Tongue (tissue), 2 donors: ENCODE measurements around the gene TNNI2. TPM values are rescaled to one million over a fixed set of nuclear protein-coding genes. Genes with fewer than 3 reads are reported as not detected.
"Not testable (repeated sequence)": the region's sequence is repeated elsewhere in the genome, so short reads cannot be mapped to it uniquely, and the experiment has no call there.

Source experiments
- DNase-seq: peaks from one replicate; pipeline ENCODE4 v3.0.0-alpha.2; 2015
- total RNA-seq: library from RNA; depleted of rRNA; stranded (reverse); fragments of >200 nt; gene quantifications from one replicate; pipeline ENCODE4 v1.2.3, GENCODE V29; 2014

The TNNI2 gene
- total RNA-seq, 1 donor from 2014 or later = 3,551 TPM

DNA sequence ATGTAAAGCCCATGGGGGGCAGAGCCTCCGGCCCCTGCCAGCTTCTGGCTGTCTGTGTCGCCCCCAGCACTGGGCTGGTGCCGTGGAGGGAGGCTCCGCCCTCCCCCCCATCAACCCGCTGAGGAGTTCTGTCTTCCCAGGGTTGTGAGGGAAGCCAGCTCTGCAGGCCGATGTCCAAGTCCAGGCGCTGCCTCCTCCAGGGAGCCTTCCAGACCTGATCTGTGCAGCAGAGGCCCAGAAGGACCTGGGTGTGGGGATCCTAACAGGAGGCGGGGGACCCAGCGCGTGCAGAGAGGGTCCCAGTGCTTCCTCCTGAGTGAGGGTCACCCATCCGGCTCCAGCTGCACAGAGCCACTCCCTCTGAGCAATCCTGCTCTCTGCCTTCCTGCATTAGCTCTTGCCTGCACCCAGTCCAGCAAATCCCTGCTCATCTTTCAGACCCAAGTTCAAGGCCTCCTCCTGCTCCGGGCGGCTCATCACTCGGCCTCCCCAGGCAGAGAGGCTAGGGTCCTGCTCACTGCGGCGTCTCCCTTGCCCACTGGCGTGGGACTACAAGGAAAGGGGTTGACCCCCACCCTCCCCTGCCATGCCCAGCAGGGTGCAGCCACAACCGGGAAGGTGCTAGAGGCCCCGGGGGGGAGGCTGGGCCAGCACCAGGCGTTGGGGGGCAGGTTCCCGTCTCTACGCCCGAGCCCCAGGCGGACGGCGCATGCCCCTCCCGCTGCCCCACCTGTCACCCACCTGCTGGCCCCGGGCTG is 36.5 kb downstream of the TNNI2 start:
- peak; percentile 83 for DNase-seq

DNA sequence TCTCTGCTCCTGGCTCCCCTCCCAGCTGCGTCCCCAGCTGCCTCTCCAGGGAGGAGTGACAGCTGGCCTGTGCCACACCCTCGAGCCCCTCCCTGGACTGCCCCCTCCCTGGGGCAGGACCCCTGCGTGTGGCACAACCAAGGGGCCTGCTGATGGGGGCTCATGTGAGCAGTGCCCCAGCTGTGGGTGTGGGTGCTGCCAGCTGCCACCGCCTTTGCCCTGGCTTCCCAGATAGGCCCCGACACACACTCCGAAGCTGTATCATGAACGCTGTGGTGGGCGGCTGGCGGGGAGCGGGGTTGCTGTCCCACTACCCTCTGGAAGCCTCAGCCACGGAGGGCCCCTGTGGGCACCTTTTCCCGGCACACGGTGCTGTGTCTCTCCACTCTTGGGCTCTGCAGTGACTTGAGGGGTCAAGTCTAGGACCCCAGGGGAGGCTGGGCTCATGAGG is 37.1 kb downstream of the TNNI2 start:
- DNase-seq = not testable (repeated sequence)

GRCh38 chr11:1876361-1877063 is 37.7 kb downstream of the TNNI2 start:
- peak; percentile 96 for DNase-seq

DNA sequence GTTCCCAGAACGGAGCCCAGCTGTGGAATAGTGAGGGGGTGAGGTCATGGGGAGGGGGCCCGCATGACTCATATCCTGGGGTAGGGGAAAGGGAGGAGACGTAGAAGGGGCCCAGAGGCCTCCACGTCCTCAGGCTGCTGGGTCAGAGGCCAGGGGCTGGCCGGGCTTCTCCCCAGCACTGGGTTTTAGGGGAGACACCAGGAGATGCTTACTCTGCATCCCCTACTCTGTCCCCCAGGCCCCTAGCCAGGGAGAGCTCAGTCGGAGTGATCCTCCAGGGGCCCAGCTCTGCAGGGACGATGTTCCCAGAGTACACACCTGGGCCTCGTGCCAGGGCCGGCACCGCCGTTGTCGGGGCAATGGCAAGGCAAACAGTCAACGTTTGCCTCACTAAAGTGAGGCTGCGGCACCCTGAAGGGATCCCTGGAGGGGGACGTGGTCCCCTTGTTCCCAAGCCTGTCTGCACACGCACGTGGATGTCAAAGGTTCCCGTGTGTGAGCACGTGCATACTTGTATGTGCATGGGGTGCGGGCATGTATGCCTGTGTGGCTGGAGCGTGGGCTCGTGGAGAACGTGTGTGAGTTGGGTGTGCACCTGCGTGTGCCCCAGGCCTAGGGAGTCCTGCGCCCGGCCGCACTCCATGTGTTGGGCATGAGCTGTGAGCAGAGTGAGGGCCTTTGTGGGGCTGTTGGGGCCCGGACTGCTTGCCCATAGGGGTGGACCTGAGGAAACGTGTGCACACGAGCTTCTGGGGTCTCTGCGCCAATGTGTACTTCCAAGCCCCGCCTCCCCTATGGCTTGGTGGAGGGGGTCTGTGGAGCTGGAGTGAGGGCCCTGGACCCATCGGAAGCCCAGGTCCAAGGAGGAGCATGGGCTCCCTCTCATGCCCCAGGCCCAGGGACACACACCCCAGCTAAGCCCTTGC is 38.7 kb downstream of the TNNI2 start:
- peak; percentile 89 for DNase-seq

- peak; percentile 94 for DNase-seq
Observed at GRCh38 chr11:1878137-1879031, 39.6 kb downstream of the TNNI2 start.

GRCh38 chr11:1879342-1879940 is 40.7 kb downstream of the TNNI2 start:
- no peak for DNase-seq

GRCh38 chr11:1879941-1880720 is 41.4 kb downstream of the TNNI2 start:
- peak; percentile 78 for DNase-seq

- DNase-seq = no peak
Observed at GRCh38 chr11:1880746-1881441, 42.1 kb downstream of the TNNI2 start.

DNA sequence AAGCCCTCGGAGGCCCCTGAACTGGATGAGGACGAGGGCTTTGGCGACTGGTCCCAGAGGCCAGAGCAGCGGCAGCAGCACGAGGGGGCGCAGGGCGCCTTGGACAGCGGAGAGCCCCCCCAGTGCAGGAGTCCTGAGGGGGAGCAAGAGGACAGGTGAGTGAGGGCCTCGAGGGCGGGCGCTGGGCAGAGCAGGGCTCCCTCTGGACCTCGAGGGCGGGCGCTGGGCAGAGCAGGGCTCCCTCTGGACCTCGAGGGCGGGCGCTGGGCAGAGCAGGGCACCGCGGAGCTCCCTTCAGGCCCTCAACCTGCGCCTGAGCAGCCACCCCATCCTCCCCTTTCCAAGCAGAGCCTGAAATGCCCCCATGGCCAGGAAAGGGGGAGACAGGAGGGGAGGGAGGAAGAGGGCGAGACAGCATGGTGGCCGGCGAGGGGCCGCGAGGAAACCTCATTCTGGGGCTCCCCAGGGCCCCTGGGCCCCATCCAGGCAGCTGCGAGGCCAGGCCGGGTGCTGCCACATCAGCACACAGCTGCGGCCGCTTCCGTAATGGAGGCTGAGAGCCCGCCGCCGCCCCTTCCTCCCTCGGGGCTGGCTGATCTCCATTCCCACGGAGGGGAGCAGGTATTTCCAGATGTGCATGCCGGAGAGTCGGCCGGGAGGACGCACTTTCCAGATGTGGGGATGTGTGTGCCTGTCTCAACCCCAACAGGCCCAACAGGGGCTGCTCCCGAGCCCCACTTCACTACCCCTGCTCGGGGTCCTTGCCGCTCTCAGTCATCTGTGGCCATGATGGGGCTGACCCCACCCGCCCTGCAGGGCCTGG is 42.9 kb downstream of the TNNI2 start:
- DNase-seq = peak; percentile 92

- peak; percentile 97 for DNase-seq
Observed at GRCh38 chr11:1882265-1883238, 43.8 kb downstream of the TNNI2 start.

- no peak for DNase-seq
Observed at GRCh38 chr11:1883346-1884302, 44.8 kb downstream of the TNNI2 start.

DNA sequence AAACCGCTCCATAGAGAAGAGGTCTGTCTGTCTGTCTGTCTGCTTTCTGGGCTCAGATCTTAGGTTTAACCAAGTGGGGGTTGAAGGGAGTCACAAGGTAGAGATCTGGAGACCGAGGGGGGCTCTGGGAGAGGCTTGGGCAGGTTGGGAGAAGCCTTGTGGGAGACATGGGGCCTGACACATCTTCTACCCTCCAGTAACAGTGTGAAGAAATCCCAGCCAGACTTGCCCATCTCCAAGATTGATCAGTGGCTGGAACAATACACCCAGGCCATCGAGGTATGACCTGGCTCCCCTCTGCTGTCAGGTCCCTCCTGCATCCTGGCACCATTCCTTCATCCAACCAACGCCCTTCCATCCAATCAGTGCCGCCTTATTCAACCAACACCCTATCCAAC is 45.5 kb downstream of the TNNI2 start:
- no peak for DNase-seq

- not testable (repeated sequence) for DNase-seq
Observed at GRCh38 chr11:1886551-1886950, 47.8 kb downstream of the TNNI2 start.

DNA sequence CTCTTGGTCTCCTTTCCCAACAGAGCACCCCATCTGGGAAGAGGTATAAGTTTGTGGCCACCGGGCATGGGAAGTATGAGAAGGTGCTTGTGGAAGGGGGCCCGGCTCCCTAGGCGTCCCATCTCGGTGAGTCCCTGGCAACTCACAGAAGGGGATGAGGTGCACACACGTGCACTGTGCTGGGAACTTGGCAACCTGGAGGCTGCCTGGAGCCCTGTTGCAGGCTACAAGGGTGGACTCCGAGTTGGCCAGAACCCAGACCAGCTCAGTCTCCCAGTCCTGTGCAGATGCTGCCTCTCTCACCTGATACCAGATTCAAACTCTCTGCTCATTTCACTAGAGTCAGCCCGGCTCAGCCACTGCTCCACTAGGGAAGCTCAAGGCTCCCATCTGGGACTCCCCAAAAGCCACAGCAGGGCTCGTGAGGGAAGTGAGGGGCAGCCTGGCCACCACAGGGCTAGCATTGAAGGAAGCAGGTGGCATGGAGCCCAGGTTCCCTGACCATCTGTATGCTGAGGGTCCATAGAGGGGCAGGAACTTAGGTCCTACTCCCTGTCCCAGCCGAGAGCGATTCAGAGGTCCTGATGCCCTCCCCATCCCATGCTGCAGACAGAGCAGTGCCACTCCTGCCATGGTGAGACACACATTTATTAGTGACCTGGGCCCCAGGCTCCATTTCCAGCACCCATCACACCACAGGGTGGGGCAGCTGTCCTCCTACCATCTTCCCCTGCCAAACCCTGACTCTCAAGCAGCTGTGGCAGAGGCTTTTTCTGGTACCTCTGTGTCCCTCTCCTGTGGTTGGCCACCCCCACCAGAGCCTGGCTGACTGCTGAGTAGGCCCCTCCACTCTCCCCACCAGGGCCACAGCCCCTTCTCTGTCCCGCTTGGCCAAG is 48.9 kb downstream of the TNNI2 start:
- peak; percentile 27 for DNase-seq

- no peak for DNase-seq
Observed at GRCh38 chr11:1888347-1888753, 49.6 kb downstream of the TNNI2 start.
